ENCODE results near the gene PCDH15.

DNA sequence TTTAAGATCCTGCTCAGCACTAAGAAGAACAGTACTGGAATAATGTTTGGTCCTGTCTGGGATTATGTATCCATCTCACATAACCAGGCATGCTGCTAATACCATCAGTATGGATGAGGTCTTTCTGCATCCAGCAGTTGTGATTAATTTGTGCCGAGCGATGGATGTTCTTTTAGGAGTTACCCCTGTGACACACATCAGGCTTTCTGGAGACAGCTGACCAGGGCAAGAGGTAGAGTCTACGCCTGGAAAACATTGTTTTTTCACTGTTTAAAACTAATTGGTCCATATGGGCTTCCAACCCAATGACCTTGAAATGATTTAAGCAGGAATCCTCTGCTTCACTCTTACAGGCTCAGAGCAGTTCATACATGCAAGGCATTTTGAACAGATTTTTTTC lies 603.0 kb downstream of the PCDH15 start:
- TF ChIP-seq YY1 (IDR thresholded peaks at IDR 0.05; ENCODE audit: insufficient read depth, insufficient read length) (no peak), ZNF274 (IDR thresholded peaks at IDR 0.05; ENCODE audit: low read depth, low read length) (no peak), SUZ12 (IDR thresholded peaks at IDR 0.05; ENCODE audit: extremely low read depth, insufficient read depth, insufficient read length) (no peak)

Measured in NT2/D1 (cell line).